ENCODE data around the gene FAM43A.

DNA sequence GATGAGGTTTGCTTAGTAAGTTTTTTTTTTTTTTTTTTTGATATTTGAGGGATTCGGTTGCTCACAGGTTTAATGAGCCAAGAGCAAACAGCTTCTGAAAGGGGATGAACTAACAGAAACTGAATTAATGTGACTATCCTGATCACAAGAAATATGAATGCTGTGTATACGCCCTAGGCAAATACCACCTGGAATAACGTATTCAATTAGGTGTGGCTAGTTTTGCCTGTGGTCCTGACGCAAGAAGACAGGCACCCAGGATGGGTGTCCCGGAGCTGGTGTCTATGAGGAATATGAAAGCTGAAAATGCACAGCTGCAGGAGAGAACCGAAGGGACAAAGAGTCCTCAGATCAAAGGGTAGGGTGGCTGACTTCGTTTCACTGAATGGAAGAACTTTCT, 28.2 kb upstream of the FAM43A start:
- TF ChIP-seq CTCF (IDR thresholded peaks at IDR 0.05) (no peak), POLR2A (IDR thresholded peaks at IDR 0.05; ENCODE audit: low read depth) (no peak), POLR2AphosphoS5 (IDR thresholded peaks at IDR 0.05) (no peak)
